Activated CD8-positive, alpha-beta memory T cell treated with anti-CD3 and anti-CD28 coated beads, Interleukin-2, amount 10 ng/mL, durations not matched to agents 7 days and 5 days (primary cell): ENCODE results near the gene DOCK6. TPM values are rescaled to one million over a fixed set of nuclear protein-coding genes. Genes with fewer than 3 reads are reported as not detected.

ENCODE experiments used
- ATAC-seq: fragments of 150-1000 bp; cut with Tn5 transposase; one replicate; pipeline ENCODE4 v1.10.0; 2021; ENCODE audit warnings: moderate library complexity
- CTCF ChIA-PET: fragments of 350-600 bp; sonication (Branson Sonifier 250); formaldehyde crosslinking; loops from one replicate; lab custom pipeline; 2021; ENCODE audit warnings: antibody characterized with exemption; lab: Charles Lee
- DNase-seq: peaks from one replicate; pipeline ENCODE4 v3.0.0-alpha.2; 2020
- H3K27ac Mint-ChIP-seq: one replicate; pipeline ENCODE4 v1.8.0; 2021; ENCODE audit warnings: mild to moderate bottlenecking, mixed read lengths
- H3K27me3 Mint-ChIP-seq: one replicate; pipeline ENCODE4 v1.8.0; 2021; ENCODE audit warnings: mixed read lengths
- H3K36me3 Mint-ChIP-seq: one replicate; pipeline ENCODE4 v1.8.0; 2021; ENCODE audit warnings: mild to moderate bottlenecking, mixed read lengths
- H3K4me1 Mint-ChIP-seq: one replicate; pipeline ENCODE4 v1.8.0; 2021; ENCODE audit warnings: mixed read lengths
- H3K4me3 Mint-ChIP-seq: one replicate; pipeline ENCODE4 v1.8.0; 2021; ENCODE audit warnings: mild to moderate bottlenecking, moderate library complexity, mixed read lengths
- H3K9me3 Mint-ChIP-seq: one replicate; pipeline ENCODE4 v1.8.0; 2022; ENCODE audit warnings: low read depth, mixed read lengths
- total RNA-seq, 2 experiments: library from RNA; stranded (reverse); gene quantifications; one replicate each; pipeline ENCODE4 v1.2.3, GENCODE V29; 2021

Gene DOCK6, protein sequence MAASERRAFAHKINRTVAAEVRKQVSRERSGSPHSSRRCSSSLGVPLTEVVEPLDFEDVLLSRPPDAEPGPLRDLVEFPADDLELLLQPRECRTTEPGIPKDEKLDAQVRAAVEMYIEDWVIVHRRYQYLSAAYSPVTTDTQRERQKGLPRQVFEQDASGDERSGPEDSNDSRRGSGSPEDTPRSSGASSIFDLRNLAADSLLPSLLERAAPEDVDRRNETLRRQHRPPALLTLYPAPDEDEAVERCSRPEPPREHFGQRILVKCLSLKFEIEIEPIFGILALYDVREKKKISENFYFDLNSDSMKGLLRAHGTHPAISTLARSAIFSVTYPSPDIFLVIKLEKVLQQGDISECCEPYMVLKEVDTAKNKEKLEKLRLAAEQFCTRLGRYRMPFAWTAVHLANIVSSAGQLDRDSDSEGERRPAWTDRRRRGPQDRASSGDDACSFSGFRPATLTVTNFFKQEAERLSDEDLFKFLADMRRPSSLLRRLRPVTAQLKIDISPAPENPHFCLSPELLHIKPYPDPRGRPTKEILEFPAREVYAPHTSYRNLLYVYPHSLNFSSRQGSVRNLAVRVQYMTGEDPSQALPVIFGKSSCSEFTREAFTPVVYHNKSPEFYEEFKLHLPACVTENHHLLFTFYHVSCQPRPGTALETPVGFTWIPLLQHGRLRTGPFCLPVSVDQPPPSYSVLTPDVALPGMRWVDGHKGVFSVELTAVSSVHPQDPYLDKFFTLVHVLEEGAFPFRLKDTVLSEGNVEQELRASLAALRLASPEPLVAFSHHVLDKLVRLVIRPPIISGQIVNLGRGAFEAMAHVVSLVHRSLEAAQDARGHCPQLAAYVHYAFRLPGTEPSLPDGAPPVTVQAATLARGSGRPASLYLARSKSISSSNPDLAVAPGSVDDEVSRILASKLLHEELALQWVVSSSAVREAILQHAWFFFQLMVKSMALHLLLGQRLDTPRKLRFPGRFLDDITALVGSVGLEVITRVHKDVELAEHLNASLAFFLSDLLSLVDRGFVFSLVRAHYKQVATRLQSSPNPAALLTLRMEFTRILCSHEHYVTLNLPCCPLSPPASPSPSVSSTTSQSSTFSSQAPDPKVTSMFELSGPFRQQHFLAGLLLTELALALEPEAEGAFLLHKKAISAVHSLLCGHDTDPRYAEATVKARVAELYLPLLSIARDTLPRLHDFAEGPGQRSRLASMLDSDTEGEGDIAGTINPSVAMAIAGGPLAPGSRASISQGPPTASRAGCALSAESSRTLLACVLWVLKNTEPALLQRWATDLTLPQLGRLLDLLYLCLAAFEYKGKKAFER (N-terminal part only)
- under 1 TPM; 0.58 to 0.70 TPM for total RNA-seq

- Mint-ChIP-seq H3K27ac (no peak within 1 kb of the TSS), H3K4me3 (peak within 1 kb of the TSS; percentile 42), H3K9me3 (no peaks in the 10 kb centered on the region), H3K4me1 (peaks cover 3% of the 10 kb centered on the region), H3K36me3 (no peaks in the 10 kb centered on the region), H3K27me3 (peaks cover 56% of the 10 kb centered on the region)
- ATAC-seq = peak; percentile 70
- DNase-seq = no peak
- CTCF ChIA-PET = no interaction called here
These were observed at the start of gene DOCK6 for GRCh38 chr19:11261971-11262839. Gene DOCK6, minus strand, starts transcription at chr19:11262524. Its CDS starts 84 bp downstream, at chr19:11262440.

- Mint-ChIP-seq H3K27ac (no peak overlapping the region), H3K9me3 (no peaks in the 10 kb centered on the region), H3K27me3 (peaks cover 12% of the 10 kb centered on the region), H3K4me3 (no peak overlapping the region), H3K4me1 (no peaks in the 10 kb centered on the region), H3K36me3 (no peaks in the 10 kb centered on the region)
- no peak for DNase-seq
- ATAC-seq = no peak
- CTCF ChIA-PET = interaction anchor here (1.1 kb wide), 1 partner anchor 18 kb away, joined by 3 read pairs; no protein-coding TSS in a partner anchor
These were observed 44.0 kb upstream of the DOCK6 start for GRCh38 chr19:11306337-11306736.

GRCh38 chr19:11304936-11305335 lies 42.6 kb upstream of the DOCK6 start:
- no peak overlapping the region for H3K4me3 Mint-ChIP-seq

GRCh38 chr19:11300811-11301120 lies 38.4 kb upstream of the DOCK6 start:
- Mint-ChIP-seq H3K4me3 (no peak overlapping the region), H3K4me1 (no peaks in the 10 kb centered on the region), H3K27ac (no peak overlapping the region), H3K36me3 (no peaks in the 10 kb centered on the region), H3K27me3 (peaks cover 18% of the 10 kb centered on the region), H3K9me3 (no peaks in the 10 kb centered on the region)
- CTCF ChIA-PET = no interaction called here
- ATAC-seq (no peak), DNase-seq (no peak)

More at GRCh38 chr19:11304936-11305335, 42.6 kb upstream of the DOCK6 start:
- no peaks in the 10 kb centered on the region for H3K9me3 Mint-ChIP-seq
- CTCF ChIA-PET = no interaction called here
- DNase-seq (no peak), ATAC-seq (no peak)
- no peaks in the 10 kb centered on the region for H3K36me3 Mint-ChIP-seq
- no peaks in the 10 kb centered on the region for H3K4me1 Mint-ChIP-seq
- no peak overlapping the region for H3K27ac Mint-ChIP-seq
- peaks cover 12% of the 10 kb centered on the region for H3K27me3 Mint-ChIP-seq

- H3K36me3 Mint-ChIP-seq = no peaks in the 10 kb centered on the region
- CTCF ChIA-PET = no interaction called here
- no peak overlapping the region for H3K4me3 Mint-ChIP-seq
- H3K9me3 Mint-ChIP-seq = no peaks in the 10 kb centered on the region
- peaks cover 20% of the 10 kb centered on the region for H3K27me3 Mint-ChIP-seq
- no peak for DNase-seq
- no peak for ATAC-seq
- no peak overlapping the region for H3K27ac Mint-ChIP-seq
- H3K4me1 Mint-ChIP-seq = no peaks in the 10 kb centered on the region
These were observed 37.9 kb upstream of the DOCK6 start for GRCh38 chr19:11299946-11300810.

DNA sequence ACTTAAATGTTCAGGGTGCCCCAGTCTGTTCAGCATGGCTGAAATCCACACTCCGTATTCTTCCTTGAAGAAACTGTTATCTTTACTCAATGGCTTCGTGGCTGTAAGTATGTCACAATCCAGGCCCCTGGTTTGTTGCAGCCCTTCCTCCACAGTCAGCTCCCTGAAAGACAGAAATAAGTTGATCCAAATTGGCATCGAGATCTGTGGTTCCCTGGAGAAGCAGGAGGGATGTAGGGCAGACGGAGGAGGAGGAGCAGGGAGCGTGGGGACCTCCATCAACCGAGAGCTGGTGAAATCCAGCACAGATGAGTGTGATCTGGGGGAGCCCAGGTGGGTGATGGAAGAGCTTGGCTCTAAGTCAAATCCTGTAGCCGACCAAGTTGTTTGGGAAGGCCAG lies 33.9 kb upstream of the DOCK6 start:
- no peak for ATAC-seq
- H3K4me3 Mint-ChIP-seq = no peak overlapping the region
- peaks cover 5% of the 10 kb centered on the region for H3K4me1 Mint-ChIP-seq
- no peak for DNase-seq
- no peaks in the 10 kb centered on the region for H3K36me3 Mint-ChIP-seq
- CTCF ChIA-PET = interaction anchor here (0.5 to 1.6 kb wide), 5 partner anchors 16 to 412 kb away, joined by 3 to 7 read pairs (median 4); partner anchors contain the start of gene SWSAP1
- no peak overlapping the region for H3K27ac Mint-ChIP-seq
- H3K27me3 Mint-ChIP-seq = peaks cover 42% of the 10 kb centered on the region
- H3K9me3 Mint-ChIP-seq = no peaks in the 10 kb centered on the region

GRCh38 chr19:11295665-11296245 lies 33.4 kb upstream of the DOCK6 start, which contains the start of gene TSPAN16:
Gene TSPAN16, plus strand, starts transcription at chr19:11296160. Its CDS starts 138 bp downstream, at chr19:11296298.
- H3K4me1 Mint-ChIP-seq = peaks cover 5% of the 10 kb centered on the region
- no peaks in the 10 kb centered on the region for H3K9me3 Mint-ChIP-seq
- ATAC-seq (no peak), DNase-seq (no peak)
- no peak within 1 kb of the TSS for H3K4me3 Mint-ChIP-seq
- peaks cover 45% of the 10 kb centered on the region for H3K27me3 Mint-ChIP-seq
- no peak within 1 kb of the TSS for H3K27ac Mint-ChIP-seq
- H3K36me3 Mint-ChIP-seq = no peaks in the 10 kb centered on the region
- CTCF ChIA-PET = interaction anchor here (0.5 to 2.2 kb wide), 7 partner anchors 16 to 411 kb away, joined by 3 to 15 read pairs (median 4); partner anchors contain the start of gene SWSAP1

DNA sequence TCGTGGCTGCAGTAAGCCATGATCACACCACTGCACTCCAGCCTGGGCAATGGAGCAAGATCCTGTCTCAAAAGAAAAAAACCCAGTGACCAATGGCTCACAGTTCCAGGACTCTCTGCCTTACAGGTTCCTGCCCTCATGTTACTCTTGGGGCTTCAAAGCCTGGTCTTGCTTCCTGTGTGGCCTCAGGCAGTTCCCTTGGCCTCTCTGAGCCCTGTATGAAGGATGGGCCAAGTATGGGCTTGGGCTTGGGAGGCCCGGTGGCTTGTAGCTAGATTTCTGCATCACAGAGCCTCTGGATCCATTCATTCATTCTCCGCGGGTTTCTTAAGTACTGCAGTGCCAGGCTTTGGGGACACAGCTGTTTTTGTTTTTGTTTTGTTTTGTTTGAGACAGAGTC lies 32.9 kb upstream of the DOCK6 start:
- Mint-ChIP-seq H3K4me3 (no peak overlapping the region), H3K36me3 (no peaks in the 10 kb centered on the region), H3K4me1 (peaks cover 5% of the 10 kb centered on the region), H3K27ac (no peak overlapping the region), H3K9me3 (no peaks in the 10 kb centered on the region), H3K27me3 (peaks cover 50% of the 10 kb centered on the region)
- CTCF ChIA-PET = interaction anchor here (0.6 to 2.2 kb wide), 4 partner anchors 15 to 144 kb away, joined by 4 to 15 read pairs (median 6); partner anchors contain the start of gene SWSAP1
- no peak for ATAC-seq
- DNase-seq = no peak

- Mint-ChIP-seq H3K27me3 (peaks cover 57% of the 10 kb centered on the region), H3K27ac (no peak overlapping the region)
These were observed 31.4 kb upstream of the DOCK6 start for GRCh38 chr19:11293433-11294389.

GRCh38 chr19:11291991-11292390 lies 29.7 kb upstream of the DOCK6 start:
- CTCF ChIA-PET = interaction anchor here (1.2 to 2.6 kb wide), 2 partner anchors 9 to 190 kb away, joined by 5 to 7 read pairs; no protein-coding TSS in a partner anchor
- ATAC-seq (no peak), DNase-seq (no peak)
- Mint-ChIP-seq H3K4me3 (no peak overlapping the region), H3K4me1 (peaks cover 5% of the 10 kb centered on the region), H3K9me3 (no peaks in the 10 kb centered on the region), H3K27me3 (peaks cover 62% of the 10 kb centered on the region), H3K36me3 (no peaks in the 10 kb centered on the region), H3K27ac (no peak overlapping the region)

More at GRCh38 chr19:11293433-11294389, 31.4 kb upstream of the DOCK6 start:
- no peaks in the 10 kb centered on the region for H3K36me3 Mint-ChIP-seq
- peaks cover 5% of the 10 kb centered on the region for H3K4me1 Mint-ChIP-seq
- CTCF ChIA-PET = interaction anchor here (0.6 to 2.6 kb wide), 21 partner anchors 11 to 353 kb away, joined by 3 to 15 read pairs (median 4); partner anchors contain the start of genes CCDC159, EPOR, SWSAP1 and TMEM205
- ATAC-seq (peak; percentile 97), DNase-seq (peak; percentile 82)
- no peaks in the 10 kb centered on the region for H3K9me3 Mint-ChIP-seq
- peak overlapping the region; percentile 43 for H3K4me3 Mint-ChIP-seq
